GM18868 (cell line): ENCODE data around the gene C1orf232.

Experiments
- ATAC-seq: cut with Tn5 transposase; IDR thresholded peaks from one replicate; pipeline ENCODE4 v1.9.1; 2021; ENCODE audit warnings: mild to moderate bottlenecking, moderate library complexity; ENCODE audit not compliant: unreplicated experiment

The C1orf232 gene

DNA sequence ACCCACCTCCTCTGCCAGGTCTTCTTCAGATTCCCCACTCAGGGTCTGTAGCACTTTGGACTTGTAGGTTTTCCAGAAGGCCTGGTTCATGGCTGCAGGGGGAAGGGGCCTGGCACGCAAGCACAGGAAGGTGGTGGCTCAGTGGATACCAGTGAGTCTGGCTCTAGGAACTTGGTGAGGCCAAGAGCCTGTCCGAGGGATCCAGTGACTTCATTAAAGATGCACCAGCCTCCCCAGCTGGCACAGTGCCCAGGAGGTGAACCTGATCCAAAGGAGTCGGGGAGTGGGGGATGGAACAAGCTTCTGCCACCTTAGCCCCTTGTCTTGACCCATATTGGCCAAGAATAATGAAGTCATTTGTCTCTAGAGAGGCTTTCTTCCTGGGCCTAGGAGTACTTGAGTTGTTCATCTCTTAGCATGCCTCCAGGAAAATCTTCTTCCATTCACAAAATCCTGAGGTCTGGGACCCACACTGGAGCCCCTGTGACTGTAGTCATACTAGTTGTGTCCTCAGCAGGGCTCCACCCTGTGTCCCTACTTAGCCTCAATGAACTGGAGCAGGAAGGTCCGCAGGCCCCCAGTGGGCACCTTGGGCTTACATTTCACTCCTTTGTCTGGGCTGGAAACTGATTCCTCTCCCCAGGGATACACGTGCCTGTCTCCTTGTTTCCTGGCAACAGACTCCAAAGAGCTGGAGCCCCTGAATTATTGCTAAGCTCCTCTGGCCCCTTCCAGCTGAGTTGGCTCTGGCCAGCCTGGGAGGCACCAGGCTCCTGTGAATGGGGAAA is at the start of gene C1orf232:
Gene C1orf232 (minus strand): TSS at position 554 of the 788 bp plus-strand sequence. CDS start 464 bp downstream, at position 90.
- no peak for ATAC-seq

DNA sequence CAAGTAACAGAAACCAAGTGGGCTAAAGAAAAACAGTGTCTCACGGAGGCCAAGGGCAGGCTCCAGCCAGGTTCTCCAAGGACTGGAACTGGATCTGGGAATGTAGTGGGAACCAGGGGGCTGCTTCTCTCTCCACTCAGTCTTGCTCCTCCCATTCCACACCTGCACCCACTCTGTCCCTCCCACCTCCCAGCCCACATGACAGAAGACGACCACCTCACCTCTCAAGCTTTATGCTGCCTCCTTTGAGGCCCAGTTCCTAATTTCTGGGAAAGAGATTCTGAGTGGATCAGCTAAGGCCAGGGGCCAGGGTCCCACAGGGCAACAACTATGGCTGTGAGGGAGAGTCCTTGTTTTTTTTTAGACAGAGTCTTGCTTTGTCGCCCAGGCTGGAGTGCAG is 46.5 kb upstream of the C1orf232 start:
- no peak for ATAC-seq

- ATAC-seq: no peak
These were observed 44.7 kb upstream of the C1orf232 start for GRCh38 chr1:26213335-26213905.

DNA sequence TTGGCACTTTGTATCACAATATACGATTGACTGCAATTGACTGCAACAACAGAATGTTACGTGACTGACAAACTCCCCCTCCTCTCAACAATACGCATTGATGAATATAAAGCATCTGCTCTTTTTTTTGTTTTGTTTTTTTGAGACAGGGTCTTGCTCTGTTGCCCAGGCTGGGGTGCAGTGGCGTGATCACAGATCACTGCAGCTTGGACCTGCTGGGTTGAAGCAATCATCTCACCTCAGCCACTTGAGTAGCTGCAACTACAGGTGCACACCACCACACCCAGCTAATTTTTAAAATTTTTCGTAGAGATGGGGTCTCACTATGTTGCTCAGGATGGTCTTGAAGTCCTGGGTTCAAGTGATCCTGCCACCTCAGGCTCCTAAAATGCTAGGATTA is 44.0 kb upstream of the C1orf232 start:
- ATAC-seq: no peak

GRCh38 chr1:26210147-26210870 is 41.5 kb upstream of the C1orf232 start:
- ATAC-seq: no peak

- no peak for ATAC-seq
These were observed 35.0 kb upstream of the C1orf232 start for GRCh38 chr1:26203642-26204318.

DNA sequence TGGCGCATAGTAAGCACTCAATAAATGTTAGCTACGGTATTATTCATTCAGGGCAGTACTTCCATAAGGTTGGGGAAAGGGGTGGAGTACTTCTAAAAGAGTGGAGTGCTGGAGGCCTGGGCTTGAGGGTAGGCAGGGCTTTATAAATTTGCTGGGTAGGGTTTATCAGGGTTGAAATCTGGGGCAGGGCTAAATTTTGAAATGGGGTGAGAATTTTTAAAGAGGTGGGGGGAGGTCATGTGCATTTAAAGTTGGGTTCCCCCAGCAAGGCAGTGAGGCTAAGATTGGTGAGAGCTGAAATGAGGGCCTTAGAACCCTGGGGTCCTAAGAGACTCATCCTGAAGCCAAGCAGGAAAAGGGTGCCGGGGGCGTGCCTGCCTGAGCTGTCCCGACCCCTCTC is 31.6 kb upstream of the C1orf232 start:
- no peak for ATAC-seq

GRCh38 chr1:26197813-26198212 is 29.1 kb upstream of the C1orf232 start:
- no peak for ATAC-seq

- ATAC-seq: no peak
These were observed 28.5 kb upstream of the C1orf232 start for GRCh38 chr1:26197301-26197700.

DNA sequence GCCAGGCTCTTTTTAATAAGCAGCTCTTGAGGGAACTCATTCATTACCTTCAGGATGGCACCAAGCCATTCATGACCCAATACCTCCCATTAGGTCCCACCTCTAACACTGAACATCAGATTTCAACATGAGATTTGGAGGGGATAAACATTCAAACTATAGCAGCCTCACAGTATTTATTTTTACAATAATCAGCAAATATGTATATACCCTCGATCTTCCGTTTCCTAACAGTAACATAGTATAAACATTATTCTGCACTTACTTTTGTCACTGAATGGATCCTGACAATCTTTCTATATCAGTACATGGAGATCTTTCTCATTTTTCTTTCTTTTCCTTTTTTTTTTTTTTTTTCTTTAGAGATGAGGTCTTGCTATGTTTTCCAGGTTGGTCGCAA is 27.0 kb upstream of the C1orf232 start:
- no peak for ATAC-seq

DNA sequence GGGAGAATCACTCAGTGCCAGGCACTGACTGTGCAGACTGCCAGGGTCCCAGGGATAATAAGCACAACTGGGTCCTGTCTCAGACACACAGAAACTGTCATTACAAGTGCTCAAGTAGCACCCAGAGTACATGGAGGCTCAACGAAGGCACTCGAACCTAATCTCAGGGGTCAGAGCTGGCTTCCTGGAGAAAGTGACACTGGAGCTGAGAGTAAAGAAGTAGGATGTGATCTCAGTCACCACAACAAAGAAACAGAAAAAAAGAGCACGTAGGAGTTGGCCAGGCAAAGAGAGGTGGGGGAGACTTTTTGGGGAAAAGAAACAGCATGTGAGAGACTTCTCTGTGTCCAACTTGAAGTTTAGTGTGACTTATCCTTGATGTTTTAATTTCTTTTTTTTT is 23.0 kb upstream of the C1orf232 start:
- no peak for ATAC-seq

GRCh38 chr1:26190373-26190987 is 21.7 kb upstream of the C1orf232 start, which contains the start of gene CATSPER4:
TSS of gene CATSPER4 (plus strand) at chr1:26190602. CDS start at chr1:26190628, 26 bp downstream.
- ATAC-seq: no peak

GRCh38 chr1:26189751-26190275 is 21.1 kb upstream of the C1orf232 start:
- ATAC-seq: no peak

DNA sequence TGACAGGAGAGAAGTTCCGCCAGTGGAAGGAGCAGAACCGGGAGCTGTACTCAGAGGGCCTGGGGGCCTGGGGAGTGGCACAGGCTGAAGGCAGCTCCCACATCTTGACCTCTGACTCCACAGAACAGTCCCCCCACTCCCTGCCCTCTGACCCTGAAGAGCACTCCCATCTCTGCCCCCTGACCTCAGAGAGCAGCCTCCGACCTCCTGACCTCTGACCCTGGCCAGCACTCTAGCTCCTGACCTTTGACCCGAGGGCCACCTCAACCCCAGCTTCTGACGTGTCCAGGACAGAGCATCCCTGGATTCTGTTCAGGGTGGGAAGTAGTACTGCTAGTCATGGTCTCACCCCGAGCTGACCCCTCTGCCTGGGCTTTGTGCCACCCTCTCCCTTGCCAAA is 20.6 kb upstream of the C1orf232 start:
- ATAC-seq: no peak

GRCh38 chr1:26188477-26188876 is 19.7 kb upstream of the C1orf232 start:
- no peak for ATAC-seq

GRCh38 chr1:26187882-26188281 is 19.1 kb upstream of the C1orf232 start:
- no peak for ATAC-seq

DNA sequence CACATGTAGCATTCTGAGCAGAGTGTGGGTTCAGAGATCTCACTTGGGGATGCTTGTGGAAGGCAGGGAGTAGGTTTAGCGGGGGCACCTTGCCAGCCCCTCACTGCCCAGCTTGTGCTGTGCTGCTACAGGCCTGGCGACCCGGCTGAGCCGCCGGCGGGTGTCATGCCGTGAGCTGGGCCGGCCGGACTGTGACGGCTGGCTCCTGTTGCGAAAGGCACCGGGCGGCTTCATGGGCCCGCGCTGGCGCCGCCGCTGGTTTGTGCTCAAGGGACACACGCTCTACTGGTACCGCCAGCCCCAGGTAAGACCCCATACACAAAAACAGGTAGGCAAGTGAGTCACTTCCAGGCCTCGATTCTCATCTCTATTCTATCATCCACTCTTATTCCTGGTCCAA is 16.1 kb upstream of the C1orf232 start:
- no peak for ATAC-seq

- ATAC-seq: no peak
These were observed 15.3 kb upstream of the C1orf232 start for GRCh38 chr1:26184086-26184485.

DNA sequence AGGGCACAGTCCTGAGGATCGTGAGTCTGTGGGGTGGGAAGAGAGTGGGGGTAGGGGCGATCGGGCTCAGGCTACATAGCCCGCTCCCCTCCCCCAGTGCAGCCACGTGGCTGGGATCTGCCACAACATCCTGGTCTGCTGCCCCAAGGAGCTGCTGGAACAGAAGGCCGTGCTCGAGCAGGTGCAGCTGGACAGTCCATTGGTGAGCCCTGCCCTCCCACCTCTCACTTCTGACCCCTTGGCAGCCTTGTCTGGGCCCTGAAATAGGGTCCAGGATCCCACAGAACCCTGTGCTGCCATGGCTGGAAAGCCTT is 13.6 kb upstream of the C1orf232 start:
- no peak for ATAC-seq

- no peak for ATAC-seq
These were observed 13.0 kb upstream of the C1orf232 start for GRCh38 chr1:26181586-26182382.
